Activated naive CD8-positive, alpha-beta T cell treated with anti-CD3 and anti-CD28 coated beads, Interleukin-2, amount 50 U/mL, for 24 hours (primary cell): ENCODE measurements around the gene MGAT4A.

Experiments used
- ATAC-seq: fragments of 150-1000 bp; cut with Tn5 transposase; one replicate; pipeline ENCODE4 v1.10.0; 2021
- DNase-seq: peaks from one replicate; pipeline ENCODE4 v3.0.0; 2021
- H3K27ac Mint-ChIP-seq: one replicate; pipeline ENCODE4 v1.8.0; 2021; ENCODE audit warnings: mild to moderate bottlenecking, mixed read lengths
- H3K27me3 Mint-ChIP-seq: one replicate; pipeline ENCODE4 v1.8.0; 2021; ENCODE audit warnings: mixed read lengths
- H3K36me3 Mint-ChIP-seq: one replicate; pipeline ENCODE4 v1.8.0; 2021; ENCODE audit warnings: low read depth, mixed read lengths
- H3K4me1 Mint-ChIP-seq: one replicate; pipeline ENCODE4 v1.8.0; 2021; ENCODE audit warnings: mixed read lengths
- H3K4me3 Mint-ChIP-seq: one replicate; pipeline ENCODE4 v1.8.0; 2021; ENCODE audit warnings: mild to moderate bottlenecking, moderate library complexity, mixed read lengths
- H3K9me3 Mint-ChIP-seq: one replicate; pipeline ENCODE4 v1.8.0; 2021; ENCODE audit warnings: mixed read lengths

Gene MGAT4A

GRCh38 chr2:98748292-98749065 is 17.5 kb upstream of the MGAT4A start:
- peaks cover 43% of the 10 kb centered on the region for H3K4me1 Mint-ChIP-seq
- DNase-seq (no peak), ATAC-seq (no peak)
- peak overlapping the region; percentile 21 for H3K27ac Mint-ChIP-seq
- no peak overlapping the region for H3K4me3 Mint-ChIP-seq
- peaks cover 2% of the 10 kb centered on the region for H3K36me3 Mint-ChIP-seq
- peaks cover 5% of the 10 kb centered on the region for H3K9me3 Mint-ChIP-seq
- H3K27me3 Mint-ChIP-seq, result no peaks in the 10 kb centered on the region

GRCh38 chr2:98747888-98748287 is 17.0 kb upstream of the MGAT4A start:
- DNase-seq (no peak), ATAC-seq (peak; percentile 48)
- H3K4me1 Mint-ChIP-seq, result peaks cover 46% of the 10 kb centered on the region
- H3K27ac Mint-ChIP-seq, result no peak overlapping the region
- H3K27me3 Mint-ChIP-seq, result no peaks in the 10 kb centered on the region
- peaks cover 5% of the 10 kb centered on the region for H3K9me3 Mint-ChIP-seq
- H3K36me3 Mint-ChIP-seq, result peaks cover 2% of the 10 kb centered on the region
- no peak overlapping the region for H3K4me3 Mint-ChIP-seq

DNA sequence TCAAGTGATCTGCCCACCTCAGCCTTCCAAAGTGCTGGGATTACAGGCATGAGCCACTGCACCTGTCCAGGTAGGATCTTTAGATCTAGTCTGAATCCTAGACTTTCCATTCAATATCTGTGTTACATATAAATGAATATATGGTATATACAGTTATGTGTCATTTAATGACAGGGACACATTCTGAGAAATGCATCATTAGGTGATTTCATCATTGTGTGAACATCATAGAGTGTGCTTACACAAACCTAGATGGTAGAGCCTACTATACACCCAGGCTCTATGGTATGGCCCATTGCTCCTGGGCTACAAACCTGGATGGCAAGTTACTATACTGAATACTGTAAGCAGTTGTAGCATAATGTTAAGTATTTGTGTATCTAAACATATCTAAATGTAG is 15.5 kb upstream of the MGAT4A start:
- no peak overlapping the region for H3K27ac Mint-ChIP-seq
- H3K27me3 Mint-ChIP-seq, result no peaks in the 10 kb centered on the region
- H3K4me3 Mint-ChIP-seq, result no peak overlapping the region
- H3K36me3 Mint-ChIP-seq, result peaks cover 2% of the 10 kb centered on the region
- DNase-seq (no peak), ATAC-seq (no peak)
- H3K4me1 Mint-ChIP-seq, result peaks cover 51% of the 10 kb centered on the region
- peaks cover 5% of the 10 kb centered on the region for H3K9me3 Mint-ChIP-seq

GRCh38 chr2:98744595-98744994 is 13.7 kb upstream of the MGAT4A start:
- no peak for ATAC-seq
- Mint-ChIP-seq H3K4me3 (no peak overlapping the region), H3K4me1 (peaks cover 55% of the 10 kb centered on the region), H3K27ac (no peak overlapping the region), H3K27me3 (no peaks in the 10 kb centered on the region), H3K36me3 (peaks cover 2% of the 10 kb centered on the region), H3K9me3 (peaks cover 5% of the 10 kb centered on the region)
- no peak for DNase-seq

- DNase-seq (no peak), ATAC-seq (no peak)
- Mint-ChIP-seq H3K27me3 (no peaks in the 10 kb centered on the region), H3K9me3 (peaks cover 5% of the 10 kb centered on the region), H3K4me3 (no peak overlapping the region), H3K36me3 (peaks cover 1% of the 10 kb centered on the region), H3K27ac (no peak overlapping the region), H3K4me1 (peaks cover 48% of the 10 kb centered on the region)
Observed at GRCh38 chr2:98743835-98744234, 12.9 kb upstream of the MGAT4A start.

- no peak overlapping the region for H3K27ac Mint-ChIP-seq
- peaks cover 57% of the 10 kb centered on the region for H3K4me1 Mint-ChIP-seq
Observed at GRCh38 chr2:98739020-98739419, 8.1 kb upstream of the MGAT4A start.

DNA sequence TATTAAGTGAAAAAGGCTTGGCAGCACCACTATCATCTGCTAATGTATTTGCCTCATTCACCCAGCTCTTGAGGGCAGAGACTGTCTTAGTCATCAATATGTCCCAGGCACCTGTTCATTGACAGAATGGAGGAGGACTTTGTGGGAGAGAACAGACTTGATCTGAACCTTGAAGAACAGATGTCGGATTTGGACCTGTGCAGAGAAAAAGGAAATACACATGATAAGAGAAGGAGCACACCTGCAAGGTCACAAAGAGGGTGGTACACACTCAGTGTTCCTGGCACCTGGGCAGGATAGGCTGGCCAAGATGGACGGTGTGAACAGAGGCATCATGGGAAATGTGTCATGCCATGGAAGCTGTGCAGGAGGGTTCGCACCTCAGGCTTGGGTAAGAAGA is 7.4 kb upstream of the MGAT4A start:
- Mint-ChIP-seq H3K4me1 (peaks cover 62% of the 10 kb centered on the region), H3K27me3 (no peaks in the 10 kb centered on the region), H3K4me3 (no peak overlapping the region), H3K36me3 (no peaks in the 10 kb centered on the region), H3K9me3 (no peaks in the 10 kb centered on the region), H3K27ac (peak overlapping the region; percentile 2)
- ATAC-seq, result no peak
- no peak for DNase-seq

More at GRCh38 chr2:98739020-98739419, 8.1 kb upstream of the MGAT4A start:
- DNase-seq, result no peak
- Mint-ChIP-seq H3K9me3 (no peaks in the 10 kb centered on the region), H3K27me3 (no peaks in the 10 kb centered on the region), H3K36me3 (no peaks in the 10 kb centered on the region), H3K4me3 (no peak overlapping the region)
- ATAC-seq, result no peak

GRCh38 chr2:98737848-98738247 is 6.9 kb upstream of the MGAT4A start:
- no peak overlapping the region for H3K27ac Mint-ChIP-seq

GRCh38 chr2:98736464-98736889 is 5.5 kb upstream of the MGAT4A start:
- peaks cover 70% of the 10 kb centered on the region for H3K4me1 Mint-ChIP-seq
- no peaks in the 10 kb centered on the region for H3K27me3 Mint-ChIP-seq
- no peaks in the 10 kb centered on the region for H3K9me3 Mint-ChIP-seq
- H3K4me3 Mint-ChIP-seq, result peak overlapping the region; percentile 51
- no peaks in the 10 kb centered on the region for H3K36me3 Mint-ChIP-seq
- ATAC-seq (peak; percentile 79), DNase-seq (no peak)
- no peak overlapping the region for H3K27ac Mint-ChIP-seq

More at GRCh38 chr2:98737848-98738247, 6.9 kb upstream of the MGAT4A start:
- DNase-seq (no peak), ATAC-seq (no peak)
- Mint-ChIP-seq H3K9me3 (no peaks in the 10 kb centered on the region), H3K4me1 (peaks cover 63% of the 10 kb centered on the region), H3K4me3 (no peak overlapping the region), H3K27me3 (no peaks in the 10 kb centered on the region), H3K36me3 (no peaks in the 10 kb centered on the region)

DNA sequence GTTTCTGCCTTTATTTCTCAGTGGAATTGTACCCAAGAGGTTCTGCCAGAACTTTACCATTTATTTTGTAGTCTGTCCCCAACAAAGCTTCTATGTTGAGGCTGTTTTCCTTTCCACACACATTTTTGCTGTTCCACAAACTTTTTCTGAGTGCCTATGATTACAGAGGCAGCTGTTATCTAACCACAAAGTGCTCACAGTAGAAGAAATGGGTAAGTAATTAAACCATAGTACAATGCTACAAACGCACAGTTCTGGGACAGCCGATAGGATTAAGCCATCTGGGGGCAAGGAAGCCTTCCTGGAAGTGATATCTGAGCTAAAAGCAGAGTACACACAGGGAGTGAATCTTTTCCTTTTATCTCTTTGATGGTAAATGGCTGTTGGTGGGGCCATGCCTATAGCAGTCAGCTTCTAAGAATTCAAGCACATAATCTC is 3.9 kb upstream of the MGAT4A start:
- H3K4me1 Mint-ChIP-seq, result peaks cover 66% of the 10 kb centered on the region
- no peak for ATAC-seq

DNA sequence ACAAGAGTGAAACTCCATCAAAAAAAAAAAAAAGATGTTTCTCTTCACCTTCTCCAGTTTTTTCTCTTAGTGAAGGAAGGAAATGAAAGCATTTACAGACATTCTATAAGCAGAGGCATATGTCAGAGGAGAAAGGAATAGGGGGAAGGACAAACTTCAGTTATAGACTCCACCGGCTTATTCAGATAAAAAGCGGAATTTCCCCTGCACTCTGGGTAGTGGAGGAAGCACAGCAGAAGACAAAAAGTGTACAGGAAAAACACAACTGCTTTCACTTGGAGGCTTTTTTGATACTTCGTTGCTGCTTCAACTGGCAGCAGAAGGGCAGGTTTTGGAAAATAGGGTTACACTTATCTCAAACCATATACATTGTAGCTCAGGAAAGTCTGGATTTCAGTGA is 3.2 kb upstream of the MGAT4A start:
- DNase-seq, result no peak
- no peak for ATAC-seq
- Mint-ChIP-seq H3K27me3 (no peaks in the 10 kb centered on the region), H3K4me3 (peak overlapping the region; percentile 67), H3K4me1 (peaks cover 69% of the 10 kb centered on the region), H3K27ac (peak overlapping the region; percentile 83), H3K36me3 (no peaks in the 10 kb centered on the region), H3K9me3 (no peaks in the 10 kb centered on the region)

More for the DNA sequence above, 3.9 kb upstream of the MGAT4A start:
- Mint-ChIP-seq H3K9me3 (no peaks in the 10 kb centered on the region), H3K36me3 (no peaks in the 10 kb centered on the region), H3K4me3 (peak overlapping the region; percentile 67), H3K27ac (peak overlapping the region; percentile 83), H3K27me3 (no peaks in the 10 kb centered on the region)
- no peak for DNase-seq

- DNase-seq, result no peak
Observed at GRCh38 chr2:98732430-98733051, 1.6 kb upstream of the MGAT4A start.

DNA sequence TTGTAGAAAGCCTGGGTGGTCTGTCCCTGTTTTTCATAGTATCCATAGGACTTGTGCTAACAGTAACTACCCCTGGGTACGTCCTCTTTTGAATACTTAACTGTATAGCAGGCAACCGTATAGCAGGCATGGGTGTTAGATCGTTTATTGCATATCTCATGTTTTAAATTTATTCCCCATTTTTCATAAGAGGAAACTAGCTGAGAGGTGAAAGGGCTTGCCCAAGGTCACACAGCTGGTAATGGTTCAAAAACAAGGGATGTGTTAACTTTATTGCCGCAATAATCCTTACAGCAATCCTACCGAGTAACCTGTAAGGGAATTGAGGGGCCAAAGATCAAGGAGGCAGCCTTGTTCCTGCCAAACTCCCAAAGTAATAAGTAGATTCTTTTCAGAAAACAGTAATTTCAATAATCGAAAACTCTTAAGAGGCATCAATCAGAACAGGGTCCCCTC is 990 bp upstream of the MGAT4A start:
- H3K4me1 Mint-ChIP-seq, result peaks cover 71% of the 10 kb centered on the region
- peak overlapping the region; percentile 94 for H3K27ac Mint-ChIP-seq
- ATAC-seq, result no peak
- H3K9me3 Mint-ChIP-seq, result no peaks in the 10 kb centered on the region
- peak overlapping the region; percentile 89 for H3K4me3 Mint-ChIP-seq
- H3K36me3 Mint-ChIP-seq, result no peaks in the 10 kb centered on the region
- H3K27me3 Mint-ChIP-seq, result no peaks in the 10 kb centered on the region
- DNase-seq, result no peak

More at GRCh38 chr2:98732430-98733051, 1.6 kb upstream of the MGAT4A start:
- H3K36me3 Mint-ChIP-seq, result no peaks in the 10 kb centered on the region
- H3K4me3 Mint-ChIP-seq, result peak overlapping the region; percentile 89
- H3K9me3 Mint-ChIP-seq, result no peaks in the 10 kb centered on the region
- no peak for ATAC-seq
- peak overlapping the region; percentile 82 for H3K27ac Mint-ChIP-seq
- H3K4me1 Mint-ChIP-seq, result peaks cover 71% of the 10 kb centered on the region
- H3K27me3 Mint-ChIP-seq, result no peaks in the 10 kb centered on the region

DNA sequence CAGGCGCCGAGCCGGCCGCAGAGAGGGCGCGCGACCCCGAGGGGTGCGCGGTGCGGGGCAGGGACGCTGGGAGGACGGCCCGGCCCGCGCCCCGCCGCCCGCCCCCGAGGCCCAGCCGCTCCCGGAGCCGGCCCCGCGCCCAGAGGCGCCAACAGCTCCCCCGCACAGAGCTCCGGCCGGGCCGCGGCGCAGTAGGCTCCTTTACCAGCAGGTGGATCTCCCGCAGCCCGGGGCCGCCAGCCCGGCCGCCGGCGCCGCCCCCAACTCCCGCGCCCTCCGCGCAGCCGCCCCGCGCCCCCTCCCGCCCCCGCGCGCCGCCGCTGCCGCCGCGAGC is 258 bp downstream of the MGAT4A start:
- ATAC-seq, result peak; percentile 57
- no peak overlapping the region for H3K27ac Mint-ChIP-seq
- peak overlapping the region; percentile 88 for H3K4me3 Mint-ChIP-seq
- peaks cover under 1% of the 10 kb centered on the region for H3K36me3 Mint-ChIP-seq
- no peaks in the 10 kb centered on the region for H3K27me3 Mint-ChIP-seq
- peaks cover 71% of the 10 kb centered on the region for H3K4me1 Mint-ChIP-seq
- DNase-seq, result peak; percentile 64
- H3K9me3 Mint-ChIP-seq, result no peaks in the 10 kb centered on the region

- no peaks in the 10 kb centered on the region for H3K9me3 Mint-ChIP-seq
- H3K27me3 Mint-ChIP-seq, result no peaks in the 10 kb centered on the region
- H3K36me3 Mint-ChIP-seq, result peaks cover 2% of the 10 kb centered on the region
- DNase-seq (peak; percentile 48), ATAC-seq (peak; percentile 29)
- peak overlapping the region; percentile 88 for H3K4me3 Mint-ChIP-seq
- H3K27ac Mint-ChIP-seq, result peak overlapping the region; percentile 77
- H3K4me1 Mint-ChIP-seq, result peaks cover 72% of the 10 kb centered on the region
Observed at GRCh38 chr2:98730053-98730706, 752 bp downstream of the MGAT4A start.
